HepG2 (cell line): ENCODE measurements around the gene SAMD4A. TPM values are rescaled to one million over a fixed set of nuclear protein-coding genes. Genes with fewer than 3 reads are reported as not detected.

Experiments
- ARNTL ChIP-seq: sonication (generic); formaldehyde crosslinking; IDR thresholded peaks from 2 replicates; pipeline ENCODE4 v1.4.0; 2020; ENCODE audit warnings: mild to moderate bottlenecking, missing genetic modification reagents
- ATF7-NPFF ChIP-seq: sonication (generic); formaldehyde crosslinking; IDR thresholded peaks from 2 replicates; pipeline ENCODE4 v1.8.1; 2023; ENCODE audit warnings: mild to moderate bottlenecking, low read depth, missing genetic modification reagents, moderate library complexity
- CBX5 ChIP-seq: sonication (generic); formaldehyde crosslinking; IDR thresholded peaks from 2 replicates; pipeline ENCODE4 v1.4.0; 2020; ENCODE audit warnings: missing genetic modification reagents, borderline replicate concordance
- EEA1 ChIP-seq: sonication (generic); formaldehyde crosslinking; IDR thresholded peaks from 2 replicates; pipeline ENCODE4 v1.5.1; 2020; ENCODE audit warnings: mild to moderate bottlenecking, missing genetic modification reagents, borderline replicate concordance
- FOSL2 ChIP-seq: sonication (generic); formaldehyde crosslinking; IDR thresholded peaks from 2 replicates; pipeline ENCODE4 v1.4.0; 2020; ENCODE audit warnings: missing genetic modification reagents
- GLI4 ChIP-seq: sonication (generic); formaldehyde crosslinking; IDR thresholded peaks from 2 replicates; pipeline ENCODE4 v1.5.1; 2020; ENCODE audit warnings: missing genetic modification reagents, mild to moderate bottlenecking, moderate library complexity, borderline replicate concordance
- HNF4G ChIP-seq, 2 experiments: sonication (generic) in 1 of 2; formaldehyde crosslinking in 1 of 2; IDR thresholded peaks; 2 replicates each; pipeline versions ENCODE4 v1.4.0 to v1.6.1; 2011 to 2020; ENCODE audit warnings: borderline replicate concordance in 2 of 2, low read depth in 2 of 2, mild to moderate bottlenecking in 2 of 2, low read length in 1 of 2, missing genetic modification reagents in 1 of 2, moderate library complexity in 1 of 2
- KAT7 ChIP-seq: IDR thresholded peaks from 2 replicates; pipeline ENCODE4 v1.6.1; 2018; ENCODE audit warnings: borderline replicate concordance, missing compliant biosample characterization
- KLF11 ChIP-seq: IDR thresholded peaks from 2 replicates; pipeline ENCODE4 v1.6.1; 2016; ENCODE audit warnings: missing compliant biosample characterization
- RFXANK ChIP-seq: IDR thresholded peaks from 2 replicates; pipeline ENCODE4 v1.6.1; 2016
- TAF1 ChIP-seq: sonication (generic); formaldehyde crosslinking; IDR thresholded peaks from 2 replicates; pipeline ENCODE4 v1.4.0; 2020; ENCODE audit warnings: missing genetic modification reagents
- TEAD3 ChIP-seq: optimal IDR thresholded peaks from 2 replicates; pipeline ENCODE3; 2016; ENCODE audit warnings: borderline replicate concordance
- TP53 ChIP-seq: sonication (generic); formaldehyde crosslinking; conservative IDR thresholded peaks from 2 replicates; pipeline ENCODE4 v1.4.0; 2020; ENCODE audit warnings: missing genetic modification reagents
- ZBTB38 ChIP-seq: sonication (generic); formaldehyde crosslinking; IDR thresholded peaks from 2 replicates; pipeline ENCODE4 v1.5.1; 2020; ENCODE audit warnings: mild to moderate bottlenecking, missing genetic modification reagents
- ZFP90 ChIP-seq: sonication (generic); formaldehyde crosslinking; IDR thresholded peaks from 2 replicates; pipeline ENCODE4 v1.8.0; 2022; ENCODE audit warnings: missing genetic modification reagents, mild to moderate bottlenecking, inconsistent platforms, borderline replicate concordance
- ZNF703 ChIP-seq: sonication (generic); formaldehyde crosslinking; IDR thresholded peaks from 2 replicates; pipeline ENCODE4 v1.5.1; 2020; ENCODE audit warnings: missing genetic modification reagents, mild to moderate bottlenecking, moderate library complexity, borderline replicate concordance
- ZNF709 ChIP-seq: sonication (generic); formaldehyde crosslinking; IDR thresholded peaks from 2 replicates; pipeline ENCODE4 v1.5.0; 2020; ENCODE audit warnings: mild to moderate bottlenecking, missing genetic modification reagents
- polyA plus RNA-seq, 8 experiments: library from polyadenylated mRNA; depleted of rRNA in 3 of 8; stranded (reverse) in 7 of 8; unstranded in 1 of 8; fragments of >200 nt; fragmentation: Illumina TruSeq in 4 of 8; extraction: Trizol in 4 of 8; gene quantifications; 2 replicates each; pipeline versions ENCODE4 v1.2.1 to v1.2.3, GENCODE V29; 2011 to 2016; ENCODE audit warnings: low read depth in 4 of 8, missing spikeins in 1 of 8, mixed read lengths in 1 of 8; ENCODE audit not compliant: insufficient read depth in 1 of 8
- total RNA-seq, 5 experiments: library from RNA; depleted of rRNA; stranded (reverse); fragments of >200 nt; fragmentation: Illumina TruSeq; extraction: Trizol; gene quantifications; 2 replicates each; pipeline ENCODE4 v1.2.3, GENCODE V29; 2016; ENCODE audit warnings: low read depth in 1 of 5
- TF ChIP-seq, protein P1 (sequence below): sonication (generic); formaldehyde crosslinking; IDR thresholded peaks from 2 replicates; pipeline ENCODE4 v1.5.0; 2020; ENCODE audit warnings: mild to moderate bottlenecking, missing genetic modification reagents, moderate library complexity
- TF ChIP-seq, protein P2 (sequence below): IDR thresholded peaks from 2 replicates; pipeline ENCODE4 v1.6.1; 2012; ENCODE audit warnings: low read depth, low read length, improper control_type of control experiment
- TF ChIP-seq, protein P3 (sequence below): sonication (generic); formaldehyde crosslinking; conservative IDR thresholded peaks from 2 replicates; pipeline ENCODE4 v1.4.0; 2020; ENCODE audit warnings: missing genetic modification reagents
- TF ChIP-seq, protein P4 (sequence below): sonication (generic); formaldehyde crosslinking; IDR thresholded peaks from 2 replicates; pipeline ENCODE4 v1.4.0; 2020; ENCODE audit warnings: missing genetic modification reagents
- TF ChIP-seq, protein P5 (sequence below): IDR thresholded peaks from 2 replicates; pipeline ENCODE4 v1.6.1; 2018; ENCODE audit warnings: missing genetic modification reagents, mild to moderate bottlenecking, missing compliant biosample characterization

SAMD4A gene
- total and polyA plus RNA-seq, 2 of the 13 experiments (the other 11 are each of a cell fraction or from before 2014, with no cell fraction given), result 11.8 to 13.0 TPM

DNA sequence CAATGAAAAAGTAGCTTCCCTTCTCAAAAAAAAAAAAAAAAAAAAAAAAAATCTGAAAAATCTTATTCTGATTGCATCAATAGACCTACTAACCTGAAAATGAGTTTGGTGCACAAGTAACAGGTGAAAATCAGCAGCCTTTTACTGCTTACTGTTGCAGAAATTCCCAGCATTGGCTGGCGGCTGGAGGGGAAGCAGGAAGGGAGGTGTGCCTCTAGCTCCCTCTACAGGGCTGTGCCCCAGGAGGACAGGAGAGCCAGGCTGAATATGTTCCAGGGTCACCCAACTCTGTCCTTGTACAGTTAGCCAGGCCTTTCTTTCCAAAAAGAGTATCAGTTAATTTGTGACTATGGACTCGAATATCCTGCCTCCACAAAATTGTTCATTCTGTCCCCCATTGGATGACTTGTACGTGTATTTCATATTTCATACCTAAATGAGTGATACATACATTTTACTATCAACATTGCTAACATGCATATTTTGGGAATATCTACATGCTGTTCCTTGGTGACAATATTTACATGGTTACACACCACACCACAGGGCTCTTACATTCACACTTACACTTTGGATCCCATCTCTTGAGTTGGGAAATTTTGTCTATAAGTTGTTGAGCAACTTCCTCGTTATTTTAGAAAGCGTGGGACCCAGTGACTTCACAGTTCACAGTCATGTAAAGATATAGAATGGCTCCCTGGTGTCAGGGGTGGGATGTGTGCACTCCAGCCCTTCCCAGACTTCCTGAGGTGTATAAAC, 124.8 kb downstream of the SAMD4A start (continued):
- TF ChIP-seq HNF4G (IDR thresholded peaks at IDR 0.05; ENCODE audit: borderline replicate concordance, low read depth, low read length) (no peak), HNF4G (CRISPR knock-in tag; IDR thresholded peaks at IDR 0.05; ENCODE audit: borderline replicate concordance, low read depth) (no peak), TEAD3 (CRISPR knock-in tag) (peak; percentile 57), FOSL2 (CRISPR knock-in tag) (0 out of 2 replicates have a peak, but pooled peaks have one; percentile 27), EEA1 (CRISPR knock-in tag) (no peak), ARNTL (no peak), KAT7 (CRISPR knock-in tag) (no peak), GLI4 (CRISPR knock-in tag) (no peak), TP53 (CRISPR knock-in tag) (no peak), ZNF709 (CRISPR knock-in tag) (no peak), KLF11 (CRISPR knock-in tag) (no peak), ZFP90 (CRISPR knock-in tag) (no peak), RFXANK (no peak), ATF7-NPFF (no peak), TAF1 (CRISPR knock-in tag) (no peak), ZNF703 (CRISPR knock-in tag) (no peak), ZBTB38 (CRISPR knock-in tag) (no peak), CBX5 (CRISPR knock-in tag) (peak; percentile 51; the same call in 1 of the 2 replicates)
- TF ChIP-seq, protein P1, sequence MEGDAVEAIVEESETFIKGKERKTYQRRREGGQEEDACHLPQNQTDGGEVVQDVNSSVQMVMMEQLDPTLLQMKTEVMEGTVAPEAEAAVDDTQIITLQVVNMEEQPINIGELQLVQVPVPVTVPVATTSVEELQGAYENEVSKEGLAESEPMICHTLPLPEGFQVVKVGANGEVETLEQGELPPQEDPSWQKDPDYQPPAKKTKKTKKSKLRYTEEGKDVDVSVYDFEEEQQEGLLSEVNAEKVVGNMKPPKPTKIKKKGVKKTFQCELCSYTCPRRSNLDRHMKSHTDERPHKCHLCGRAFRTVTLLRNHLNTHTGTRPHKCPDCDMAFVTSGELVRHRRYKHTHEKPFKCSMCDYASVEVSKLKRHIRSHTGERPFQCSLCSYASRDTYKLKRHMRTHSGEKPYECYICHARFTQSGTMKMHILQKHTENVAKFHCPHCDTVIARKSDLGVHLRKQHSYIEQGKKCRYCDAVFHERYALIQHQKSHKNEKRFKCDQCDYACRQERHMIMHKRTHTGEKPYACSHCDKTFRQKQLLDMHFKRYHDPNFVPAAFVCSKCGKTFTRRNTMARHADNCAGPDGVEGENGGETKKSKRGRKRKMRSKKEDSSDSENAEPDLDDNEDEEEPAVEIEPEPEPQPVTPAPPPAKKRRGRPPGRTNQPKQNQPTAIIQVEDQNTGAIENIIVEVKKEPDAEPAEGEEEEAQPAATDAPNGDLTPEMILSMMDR, result peak; percentile 90
- TF ChIP-seq, protein P2, sequence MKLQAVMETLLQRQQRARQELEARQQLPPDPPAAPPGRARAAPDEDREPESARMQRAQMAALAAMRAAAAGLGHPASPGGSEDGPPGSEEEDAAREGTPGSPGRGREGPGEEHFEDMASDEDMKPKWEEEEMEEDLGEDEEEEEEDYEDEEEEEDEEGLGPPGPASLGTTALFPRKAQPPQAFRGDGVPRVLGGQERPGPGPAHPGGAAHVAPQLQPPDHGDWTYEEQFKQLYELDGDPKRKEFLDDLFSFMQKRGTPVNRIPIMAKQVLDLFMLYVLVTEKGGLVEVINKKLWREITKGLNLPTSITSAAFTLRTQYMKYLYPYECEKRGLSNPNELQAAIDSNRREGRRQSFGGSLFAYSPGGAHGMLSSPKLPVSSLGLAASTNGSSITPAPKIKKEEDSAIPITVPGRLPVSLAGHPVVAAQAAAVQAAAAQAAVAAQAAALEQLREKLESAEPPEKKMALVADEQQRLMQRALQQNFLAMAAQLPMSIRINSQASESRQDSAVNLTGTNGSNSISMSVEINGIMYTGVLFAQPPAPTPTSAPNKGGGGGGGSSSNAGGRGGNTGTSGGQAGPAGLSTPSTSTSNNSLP, result no peak
- TF ChIP-seq, protein P3, sequence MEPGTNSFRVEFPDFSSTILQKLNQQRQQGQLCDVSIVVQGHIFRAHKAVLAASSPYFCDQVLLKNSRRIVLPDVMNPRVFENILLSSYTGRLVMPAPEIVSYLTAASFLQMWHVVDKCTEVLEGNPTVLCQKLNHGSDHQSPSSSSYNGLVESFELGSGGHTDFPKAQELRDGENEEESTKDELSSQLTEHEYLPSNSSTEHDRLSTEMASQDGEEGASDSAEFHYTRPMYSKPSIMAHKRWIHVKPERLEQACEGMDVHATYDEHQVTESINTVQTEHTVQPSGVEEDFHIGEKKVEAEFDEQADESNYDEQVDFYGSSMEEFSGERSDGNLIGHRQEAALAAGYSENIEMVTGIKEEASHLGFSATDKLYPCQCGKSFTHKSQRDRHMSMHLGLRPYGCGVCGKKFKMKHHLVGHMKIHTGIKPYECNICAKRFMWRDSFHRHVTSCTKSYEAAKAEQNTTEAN (CRISPR knock-in tag), result no peak
- TF ChIP-seq, protein P4, sequence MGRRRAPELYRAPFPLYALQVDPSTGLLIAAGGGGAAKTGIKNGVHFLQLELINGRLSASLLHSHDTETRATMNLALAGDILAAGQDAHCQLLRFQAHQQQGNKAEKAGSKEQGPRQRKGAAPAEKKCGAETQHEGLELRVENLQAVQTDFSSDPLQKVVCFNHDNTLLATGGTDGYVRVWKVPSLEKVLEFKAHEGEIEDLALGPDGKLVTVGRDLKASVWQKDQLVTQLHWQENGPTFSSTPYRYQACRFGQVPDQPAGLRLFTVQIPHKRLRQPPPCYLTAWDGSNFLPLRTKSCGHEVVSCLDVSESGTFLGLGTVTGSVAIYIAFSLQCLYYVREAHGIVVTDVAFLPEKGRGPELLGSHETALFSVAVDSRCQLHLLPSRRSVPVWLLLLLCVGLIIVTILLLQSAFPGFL (CRISPR knock-in tag), result no peak
- TF ChIP-seq, protein P5, sequence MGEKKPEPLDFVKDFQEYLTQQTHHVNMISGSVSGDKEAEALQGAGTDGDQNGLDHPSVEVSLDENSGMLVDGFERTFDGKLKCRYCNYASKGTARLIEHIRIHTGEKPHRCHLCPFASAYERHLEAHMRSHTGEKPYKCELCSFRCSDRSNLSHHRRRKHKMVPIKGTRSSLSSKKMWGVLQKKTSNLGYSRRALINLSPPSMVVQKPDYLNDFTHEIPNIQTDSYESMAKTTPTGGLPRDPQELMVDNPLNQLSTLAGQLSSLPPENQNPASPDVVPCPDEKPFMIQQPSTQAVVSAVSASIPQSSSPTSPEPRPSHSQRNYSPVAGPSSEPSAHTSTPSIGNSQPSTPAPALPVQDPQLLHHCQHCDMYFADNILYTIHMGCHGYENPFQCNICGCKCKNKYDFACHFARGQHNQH, result peak; percentile 44; the same call in 1 of the 2 replicates
